Right lobe of liver (tissue), 6 donors: ENCODE results near the gene BACH2. TPM values are rescaled to one million over a fixed set of nuclear protein-coding genes. Genes with fewer than 3 reads are reported as not detected.

ENCODE experiments used
- ATAC-seq, 4 donors: fragments of 200-7000 bp; cut with Tn5 transposase; one replicate each; pipeline ENCODE4 v1.9.1; 2020; ENCODE audit warnings: mild to moderate bottlenecking in 4 of 4, moderate library complexity in 4 of 4
- DNase-seq, 3 donors: peaks; one replicate each; pipeline ENCODE4 v3.0.0-alpha.2; 2020
- H3K27ac ChIP-seq, 3 donors: fragments of 200-600 bp; one replicate each; pipeline ENCODE4 v1.8.0; 2022
- H3K27me3 ChIP-seq, 2 donors: fragments of 200-600 bp; one replicate each; pipeline ENCODE4 v1.8.0; 2022
- H3K36me3 ChIP-seq, 4 donors: fragments of 200-600 bp; sonication (generic) in 1 of 4; one replicate each; pipeline versions ENCODE4 v1.5.1 to v1.8.0; 2017 to 2022; ENCODE audit warnings: control low read depth in 1 of 4
- H3K4me1 ChIP-seq, 4 donors: fragments of 200-600 bp; sonication (generic) in 1 of 4; one replicate each; pipeline versions ENCODE4 v1.5.1 to v1.8.0; 2017 to 2022; ENCODE audit warnings: control low read depth in 1 of 4
- H3K4me3 ChIP-seq, 3 donors: fragments of 200-600 bp; one replicate each; pipeline ENCODE4 v1.8.0; 2022
- H3K9me3 ChIP-seq, 4 donors: fragments of 200-600 bp; sonication (generic) in 1 of 4; one replicate each; pipeline versions ENCODE4 v1.5.1 to v1.8.0; 2017 to 2022; ENCODE audit warnings: control low read depth in 1 of 4
- CTCF ChIP-seq, 4 donors: fragments of 200-600 bp in 3 of 4; fragments of 450-650 bp in 1 of 4; IDR thresholded peaks; one replicate each; pipeline versions ENCODE4 v1.5.1 to v1.8.0; 2016 to 2022; ENCODE audit warnings: antibody characterized with exemption in 4 of 4, mild to moderate bottlenecking in 2 of 4
- POLR2A ChIP-seq: fragments of 450-650 bp; IDR thresholded peaks from one replicate; pipeline ENCODE4 v1.6.1; 2017; ENCODE audit warnings: antibody characterized with exemption, mild to moderate bottlenecking
- WGBS: methylation state at CpG from one replicate; pipeline ENCODE4 v1.1.6; 2018; ENCODE audit warnings: low coverage, low lambda C conversion rate; ENCODE audit not compliant: insufficient coverage; ENCODE audit errors: missing lambda C conversion rate; 5-methylcytosine and 5-hydroxymethylcytosine counted together
- intact Hi-C, 2 donors: fragments of 100-400 bp; cut with DNase I; formaldehyde crosslinking; loops; one replicate each; pipeline versions ENCODE4 v1.11.2 to v1.14.1; 2022
- total RNA-seq, 6 experiments: library from RNA; depleted of rRNA in 2 of 6; stranded (reverse); fragments of >200 nt in 2 of 6; fragmentation: NEBNext Ultra II Directional in 3 of 6; extraction: Animal tissue kit (Norgen Biotek cat#: 25700) in 3 of 6; gene quantifications; one replicate each; pipeline versions ENCODE4 v1.1.0 to v1.2.4, GENCODE V29; 2016 to 2023
- donor health status: DM: no; HTN: yes; CAD: no.
- donor health status: DM: no; HTN: no; CAD: no.
- donor health status: DM: no; HTN: no; CAD: no.
- donor health status: DM: no; HTN: yes; CAD: no.
- donor health status: DM: no; HTN: yes; CAD: no.

The BACH2 gene
- total RNA-seq, 6 experiments from 2014 or later = 2.6 to 12.6 (median 3.1) TPM

- DNase-seq (peak in 2 of 3 donors; percentile 47 to 78), ATAC-seq (peak; percentile 94 to 97 (median 97))
- peaks cover 0 to 28% (median 10%) of the 10 kb centered on the region in 4 donors for H3K4me1 ChIP-seq
- no peaks in the 10 kb centered on the region for H3K36me3 ChIP-seq
- WGBS = 15% methylated on average over 7 of the region's 9 CpGs
- H3K4me3 ChIP-seq = no peak overlapping the region
- no peak for TF ChIP-seq POLR2A
- peak; percentile 76 to 88 (median 80) for TF ChIP-seq CTCF (IDR thresholded peaks at IDR 0.05)
- intact Hi-C loops = no loop called here
- no peaks in the 10 kb centered on the region for H3K9me3 ChIP-seq
- no peaks in the 10 kb centered on the region for H3K27me3 ChIP-seq
- H3K27ac ChIP-seq = peak overlapping the region in 1 of 3 donors; percentile 59
Measured at GRCh38 chr6:89940225-89941027, 356.2 kb downstream of the BACH2 start.

- H3K27me3 ChIP-seq = no peaks in the 10 kb centered on the region
- intact Hi-C loops = loop anchor here in 1 of 2 donors (10.0 kb wide), 1 partner anchor 546 kb away; no protein-coding TSS in a partner anchor
- peaks cover 0 to 28% (median 10%) of the 10 kb centered on the region in 4 donors for H3K4me1 ChIP-seq
- TF ChIP-seq CTCF (IDR thresholded peaks at IDR 0.05) (no peak), POLR2A (no peak)
- WGBS = 88% methylated on average over 2 of the region's 2 CpGs
- H3K4me3 ChIP-seq = no peak overlapping the region
- no peak overlapping the region for H3K27ac ChIP-seq
- no peaks in the 10 kb centered on the region for H3K9me3 ChIP-seq
- no peaks in the 10 kb centered on the region for H3K36me3 ChIP-seq
- ATAC-seq (no peak), DNase-seq (no peak)
Measured at GRCh38 chr6:89939144-89939543, 357.5 kb downstream of the BACH2 start.

- TF ChIP-seq CTCF (IDR thresholded peaks at IDR 0.05) (no peak), POLR2A (no peak)
- Histone ChIP-seq H3K27ac (no peak overlapping the region), H3K27me3 (no peaks in the 10 kb centered on the region), H3K4me3 (no peak overlapping the region), H3K36me3 (no peaks in the 10 kb centered on the region), H3K9me3 (no peaks in the 10 kb centered on the region), H3K4me1 (peaks cover 0 to 27% (median 10%) of the 10 kb centered on the region in 4 donors)
- intact Hi-C loops = loop anchor here in 1 of 2 donors (10.0 kb wide), 1 partner anchor 547 kb away; no protein-coding TSS in a partner anchor
- ATAC-seq (no peak), DNase-seq (no peak)
- WGBS = 87% methylated on average over 12 of the region's 12 CpGs
Measured at GRCh38 chr6:89938014-89938413, 358.6 kb downstream of the BACH2 start.

GRCh38 chr6:89936177-89936576 is 360.5 kb downstream of the BACH2 start:
- no peak overlapping the region for H3K27ac ChIP-seq
- H3K36me3 ChIP-seq = no peaks in the 10 kb centered on the region
- intact Hi-C loops = loop anchor here in 1 of 2 donors (10.0 kb wide), 1 partner anchor 549 kb away; no protein-coding TSS in a partner anchor
- peaks cover 0 to 9% (median 3%) of the 10 kb centered on the region in 4 donors for H3K4me1 ChIP-seq
- no peaks in the 10 kb centered on the region for H3K27me3 ChIP-seq
- no peaks in the 10 kb centered on the region for H3K9me3 ChIP-seq
- 100% methylated on average over 1 of the region's 1 CpG for WGBS
- no peak for ATAC-seq
- TF ChIP-seq CTCF (IDR thresholded peaks at IDR 0.05) (no peak), POLR2A (no peak)
- no peak overlapping the region for H3K4me3 ChIP-seq
- DNase-seq = no peak
